GM12878 (cell line): ENCODE results near the gene DNAJA1. TPM values are rescaled to one million over a fixed set of nuclear protein-coding genes. Genes with fewer than 3 reads are reported as not detected.

Source experiments
- ATAC-seq: fragments of 200-7000 bp; cut with Tn5 transposase; 3 replicates; pipeline ENCODE4 v1.9.1; 2020; ENCODE audit warnings: mild to moderate bottlenecking, moderate library complexity
- BruUV-seq: library from RNA; stranded (reverse); fragments of 400-500 nt; replicated peaks from 2 replicates; lab custom pipeline; 2021; lab: Mats Ljungman, UMichigan
- CTCF ChIA-PET: fragments of 300-600 bp; sonication (Branson Sonifier 250); formaldehyde crosslinking; extraction: SDS; loops from one replicate; lab custom pipeline; 2021; ENCODE audit warnings: inconsistent platforms; lab: Yijun Ruan, JAX
- POLR2A ChIA-PET: fragments of 350-600 bp; formaldehyde crosslinking; extraction: SDS; loops from one replicate; lab custom pipeline; 2021; ENCODE audit warnings: inconsistent platforms; lab: Charles Lee
- RAD21 ChIA-PET: fragments of 300-600 bp; sonication (Branson Sonifier 250); formaldehyde crosslinking; loops from one replicate; lab custom pipeline; 2023; ENCODE audit warnings: antibody characterized with exemption; ENCODE audit not compliant: unreplicated experiment; lab: Charles Lee
- SMC1A ChIA-PET: fragments of 300-600 bp; sonication (Branson Sonifier 250); formaldehyde crosslinking; loops from one replicate; lab custom pipeline; 2023; ENCODE audit not compliant: unreplicated experiment, uncharacterized antibody; lab: Charles Lee
- DNase-seq: peaks from one replicate; pipeline ENCODE4 v3.0.0-alpha.2; 2011; ENCODE audit warnings: low read depth, low spot score
- FAIRE-seq: peaks from 3 replicates; lab custom pipeline; 2011; peaks lifted over from hg19 to GRCh38; lab: Jason Lieb, UNC
- H2AFZ ChIP-seq: 2 replicates; pipeline ENCODE4 v1.6.0; 2011; ENCODE audit warnings: low read depth, low read length, control low read depth; ENCODE audit not compliant: control insufficient read depth
- H3K27ac ChIP-seq: 2 replicates; pipeline ENCODE4 v1.5.1; 2011; ENCODE audit warnings: control low read depth; ENCODE audit not compliant: control insufficient read depth, insufficient read depth
- H3K27me3 ChIP-seq, 2 experiments: replicated peaks in 1 of 2; 2 replicates each; pipeline versions ENCODE4 v1.6.0 to v1.6.1; 2011; ENCODE audit warnings: low read length in 1 of 2; ENCODE audit not compliant: control insufficient read depth in 2 of 2, insufficient read depth in 2 of 2
- H3K36me3 ChIP-seq, 2 experiments: 2 replicates each; pipeline ENCODE4 v1.5.1; 2011; ENCODE audit warnings: low read length in 1 of 2; ENCODE audit not compliant: control insufficient read depth in 2 of 2, insufficient read depth in 2 of 2
- H3K4me1 ChIP-seq: 2 replicates; pipeline ENCODE4 v1.6.1; 2011; ENCODE audit warnings: mild to moderate bottlenecking, low read length, moderate library complexity, mixed read lengths; ENCODE audit not compliant: control insufficient read depth, insufficient read depth
- H3K4me2 ChIP-seq: 2 replicates; pipeline ENCODE4 v1.6.0; 2011; ENCODE audit warnings: control low read depth; ENCODE audit not compliant: control insufficient read depth, insufficient read depth
- H3K4me3 ChIP-seq: fragments of 200-600 bp; sonication (generic); 2 replicates; pipeline ENCODE4 v1.5.1; 2016
- H3K79me2 ChIP-seq: 2 replicates; pipeline ENCODE4 v1.6.0; 2011; ENCODE audit warnings: low read length; ENCODE audit not compliant: control insufficient read depth, insufficient read depth
- H3K9ac ChIP-seq: 2 replicates; pipeline ENCODE4 v1.8.0; 2011; ENCODE audit warnings: low read length, control low read depth, mixed read lengths; ENCODE audit not compliant: control insufficient read depth, insufficient read depth
- H3K9me3 ChIP-seq: replicated peaks from 3 replicates; pipeline ENCODE4 v1.5.1; 2011; ENCODE audit warnings: mild to moderate bottlenecking, low read length; ENCODE audit not compliant: control insufficient read depth, insufficient read depth
- H4K20me1 ChIP-seq: 2 replicates; pipeline ENCODE4 v1.6.0; 2011; ENCODE audit not compliant: control insufficient read depth, insufficient read depth
- CTCF ChIP-seq, 3 experiments: IDR thresholded peaks in 2 of 3; conservative IDR thresholded peaks in 1 of 3; 2 replicates each; pipeline ENCODE4 v1.5.1; 2011; ENCODE audit warnings: low read depth in 3 of 3, low read length in 3 of 3, mild to moderate bottlenecking in 3 of 3, control low read depth in 2 of 3, moderate library complexity in 2 of 3, inconsistent platforms in 1 of 3, mixed read lengths in 1 of 3; ENCODE audit not compliant: control insufficient read depth in 2 of 3, insufficient read depth in 1 of 3; ENCODE audit errors: extremely low read depth in 1 of 3
- IRF3 ChIP-seq: fragments of 450-650 bp; IDR thresholded peaks from 2 replicates; pipeline ENCODE4 v1.6.1; 2014; ENCODE audit warnings: mild to moderate bottlenecking
- JUND ChIP-seq: IDR thresholded peaks from 2 replicates; pipeline ENCODE4 v1.6.1; 2012; ENCODE audit warnings: low read depth, mild to moderate bottlenecking, low read length, improper control_type of control experiment, moderate library complexity
- MLLT1 ChIP-seq: fragments of 450-650 bp; IDR thresholded peaks from 2 replicates; pipeline ENCODE4 v1.6.1; 2016; ENCODE audit warnings: mild to moderate bottlenecking
- RAD21 ChIP-seq: IDR thresholded peaks from 2 replicates; pipeline ENCODE4 v1.6.1; 2011; ENCODE audit warnings: mild to moderate bottlenecking, low read depth, low read length, moderate library complexity; ENCODE audit not compliant: insufficient read depth
- RUNX3 ChIP-seq: IDR thresholded peaks from 2 replicates; pipeline ENCODE4 v1.6.1; 2012; ENCODE audit warnings: low read length, inconsistent platforms
- SMAD1 ChIP-seq: fragments of 450-650 bp; IDR thresholded peaks from 2 replicates; pipeline ENCODE4 v1.6.1; 2018; ENCODE audit warnings: mild to moderate bottlenecking, low read depth; ENCODE audit not compliant: partially characterized antibody
- TARDBP ChIP-seq: IDR thresholded peaks from 2 replicates; pipeline ENCODE4 v1.6.1; 2016; ENCODE audit warnings: borderline replicate concordance
- WGBS: methylation state at CpG from one replicate; pipeline ENCODE4 v1.1.6; 2016; ENCODE audit warnings: low lambda C conversion rate; ENCODE audit not compliant: insufficient replicate concordance, insufficient coverage; ENCODE audit errors: missing lambda C conversion rate; 5-methylcytosine and 5-hydroxymethylcytosine counted together
- in situ Hi-C: fragments of 300-500 bp; cut with MboI; formaldehyde crosslinking; loops from 9 replicates; pipeline ENCODE4 v1.14.3; 2018; ENCODE audit warnings: mixed read lengths
- intact Hi-C: fragments of 100-400 bp; cut with micrococcal nuclease; formaldehyde crosslinking; loops from one replicate; pipeline ENCODE4 v1.14.2; 2022; ENCODE audit not compliant: unreplicated experiment
- polyA plus RNA-seq, 11 experiments: library from polyadenylated mRNA; depleted of rRNA in 4 of 11; unstranded in 6 of 11; stranded (reverse) in 5 of 11; fragments of >200 nt; fragmentation: Nextera tagmentation in 4 of 11; fragmentation: Illumina TruSeq in 1 of 11; extraction: Ambion mirVana in 4 of 11; extraction: Trizol in 1 of 11; gene quantifications; 1 replicate in 1 of 11; 2 replicates in 10 of 11; pipeline versions ENCODE4 v1.2.1 to v1.2.3, GENCODE V29; 2011 to 2016; ENCODE audit warnings: inconsistent platforms in 2 of 11, missing spikeins in 2 of 11, low read depth in 1 of 11
- total RNA-seq, 4 experiments: library from RNA; depleted of rRNA in 3 of 4; stranded (reverse); fragments of >200 nt in 3 of 4; fragmentation: Illumina TruSeq in 1 of 4; extraction: Trizol in 1 of 4; gene quantifications; 2 replicates each; pipeline versions ENCODE4 v1.2.1 to v1.2.3, GENCODE V29; 2013 to 2021

The DNAJA1 gene
- total and polyA plus RNA-seq, 10 of the 15 experiments (the other 5 are each of a cell fraction or from before 2014, with no cell fraction given): 69.7 to 206 (median 146) TPM

- ChIA-PET RAD21 (no interaction called here), CTCF (interaction anchor here (0.6 to 3.1 kb wide), 3 partner anchors 183 to 1849 kb away, joined by 3 to 9 read pairs (median 3); no protein-coding TSS in a partner anchor), SMC1A (interaction anchor here (1.5 to 4.0 kb wide), 3 partner anchors 15 to 183 kb away, joined by 8 to 10 read pairs (median 8); no protein-coding TSS in a partner anchor), POLR2A (interaction anchor here (0.6 to 1.5 kb wide), 3 partner anchors 15 to 184 kb away, joined by 3 to 6 read pairs (median 4); partner anchors contain the start of gene DNAJA1)
- BruUV-seq: no TSS peak
- ATAC-seq: peak; percentile 22
- peaks cover 1 to 14% of the 10 kb centered on the region in 2 experiments for H3K36me3 ChIP-seq
- H4K20me1 ChIP-seq: no peaks in the 10 kb centered on the region
- H3K27me3 ChIP-seq: no peaks in the 10 kb centered on the region
- H3K9ac ChIP-seq: peak overlapping the region; percentile 58
- H3K4me2 ChIP-seq: peak overlapping the region; percentile 94
- in situ Hi-C loops (no loop called here), intact Hi-C loops (no loop called here)
- 50% methylated on average over 8 of the region's 8 CpGs for WGBS
- FAIRE-seq: no peak
- H3K79me2 ChIP-seq: no peaks in the 10 kb centered on the region
- H3K4me1 ChIP-seq: peaks cover 6% of the 10 kb centered on the region
- H3K27ac ChIP-seq: no peak overlapping the region
- H2AFZ ChIP-seq: peak overlapping the region; percentile 64
- DNase-seq: no peak
- no peaks in the 10 kb centered on the region for H3K9me3 ChIP-seq
- TF ChIP-seq RUNX3 (no peak), CTCF (IDR thresholded peaks at IDR 0.05 in 2 of 3, conservative IDR thresholded peaks at IDR 0.05 in 1 of 3; ENCODE audit: control insufficient read depth in 2 of 3, extremely low read depth in 1 of 3, insufficient read depth in 1 of 3, low read depth in 3 of 3, low read length in 3 of 3) (no peak), TARDBP (no peak), MLLT1 (0 out of 2 replicates have a peak, but pooled peaks have one; percentile 16), SMAD1 (no peak), IRF3 (no peak), JUND (no peak), RAD21 (no peak)
- TF ChIP-seq, all 136 proteins: peak for 1
- H3K4me3 ChIP-seq: peak overlapping the region; percentile 31; the same call in 1 of the 2 replicates
Observed at GRCh38 chr9:33043671-33044070, 18.6 kb downstream of the DNAJA1 start.
